Hepatocyte (in vitro differentiated cells): ENCODE measurements around the gene GMDS.

Source experiments
- EZH2 ChIP-seq: fragments of 200-600 bp; sonication (generic); IDR thresholded peaks from 2 replicates; pipeline ENCODE4 v1.6.1; 2016; ENCODE audit warnings: antibody characterized with exemption, mild to moderate bottlenecking, borderline replicate concordance
- EZH2phosphoT487 ChIP-seq: fragments of 200-600 bp; sonication (generic); IDR thresholded peaks from one replicate; pipeline ENCODE4 v1.6.1; 2018; ENCODE audit warnings: antibody characterized with exemption, mild to moderate bottlenecking, low read depth, moderate library complexity; ENCODE audit not compliant: unreplicated experiment, severe bottlenecking

DNA sequence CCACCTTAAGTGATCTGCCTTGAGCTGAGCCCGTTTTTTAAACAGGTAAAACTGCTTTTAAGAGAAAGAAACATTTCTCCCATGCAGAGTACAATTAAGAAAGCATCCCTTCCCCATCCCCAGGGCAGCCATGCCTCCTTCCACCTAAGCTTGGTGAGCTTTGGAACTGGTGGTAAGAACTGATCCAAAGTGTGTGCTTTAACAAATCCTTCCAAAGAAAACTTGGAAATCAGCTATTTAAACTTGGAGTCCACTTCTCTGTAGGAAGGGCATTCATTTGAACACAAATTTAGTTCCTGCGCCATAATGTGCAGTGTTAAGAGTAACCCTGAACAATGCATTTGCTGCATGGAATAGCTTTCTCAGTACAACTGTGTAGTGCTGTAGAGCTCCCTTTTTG, 17.0 kb downstream of the GMDS start:
- TF ChIP-seq EZH2 (no peak), EZH2phosphoT487 (no peak)
